Measurements from ENCODE around the gene NR2F6.

Gene NR2F6

DNA sequence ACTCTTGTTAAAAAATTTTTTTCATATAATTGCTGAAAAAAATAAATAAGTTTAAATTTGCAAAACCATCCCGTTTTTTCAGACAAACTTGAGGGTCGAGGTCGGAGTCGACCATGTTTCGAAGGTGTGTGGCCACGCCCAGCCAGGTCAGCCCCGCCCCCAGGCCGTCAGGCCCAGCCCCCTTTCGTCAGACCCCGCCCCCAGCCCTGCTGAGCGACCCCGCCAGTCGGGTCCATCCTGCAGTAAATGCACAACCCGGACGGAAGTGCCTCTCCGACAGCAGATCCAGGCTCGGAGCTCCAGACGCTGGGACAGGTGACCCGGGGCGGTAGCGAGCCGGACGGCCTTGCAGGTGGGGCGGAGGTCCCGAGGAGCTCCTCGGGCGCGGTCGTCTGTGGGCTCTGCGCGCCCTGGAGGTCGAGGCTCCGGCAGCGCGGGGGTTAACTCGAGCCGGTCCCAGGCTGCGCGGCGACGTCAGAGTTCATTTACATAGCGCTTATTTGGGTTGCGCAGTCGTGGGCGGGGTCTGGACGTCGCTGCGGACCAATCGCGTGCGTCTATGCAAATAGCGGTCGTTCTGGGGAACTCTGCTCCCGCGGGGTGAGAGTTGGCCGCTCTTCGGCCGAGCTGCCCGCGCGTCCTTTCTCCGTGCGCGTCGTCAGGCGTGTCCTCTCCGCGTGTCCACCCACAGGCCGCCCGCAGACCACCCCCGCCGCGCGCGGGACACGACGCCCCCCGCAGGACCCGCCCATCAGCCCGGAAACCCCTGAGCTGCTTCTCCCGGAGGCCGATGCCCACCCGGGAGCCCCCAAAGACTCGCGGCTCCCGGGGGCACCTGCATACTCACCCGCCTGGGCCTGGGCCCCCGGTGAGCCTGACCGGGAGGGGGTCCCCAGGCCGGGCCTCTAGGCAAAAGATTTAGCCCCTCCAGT is 19.5 kb downstream of the NR2F6 start, which contains the start of gene OCEL1:
Gene OCEL1 (plus strand): TSS at position 225 of the 932 bp plus-strand sequence. CDS start 22 bp downstream, at position 247.
- TF ChIP-seq, protein P1, sequence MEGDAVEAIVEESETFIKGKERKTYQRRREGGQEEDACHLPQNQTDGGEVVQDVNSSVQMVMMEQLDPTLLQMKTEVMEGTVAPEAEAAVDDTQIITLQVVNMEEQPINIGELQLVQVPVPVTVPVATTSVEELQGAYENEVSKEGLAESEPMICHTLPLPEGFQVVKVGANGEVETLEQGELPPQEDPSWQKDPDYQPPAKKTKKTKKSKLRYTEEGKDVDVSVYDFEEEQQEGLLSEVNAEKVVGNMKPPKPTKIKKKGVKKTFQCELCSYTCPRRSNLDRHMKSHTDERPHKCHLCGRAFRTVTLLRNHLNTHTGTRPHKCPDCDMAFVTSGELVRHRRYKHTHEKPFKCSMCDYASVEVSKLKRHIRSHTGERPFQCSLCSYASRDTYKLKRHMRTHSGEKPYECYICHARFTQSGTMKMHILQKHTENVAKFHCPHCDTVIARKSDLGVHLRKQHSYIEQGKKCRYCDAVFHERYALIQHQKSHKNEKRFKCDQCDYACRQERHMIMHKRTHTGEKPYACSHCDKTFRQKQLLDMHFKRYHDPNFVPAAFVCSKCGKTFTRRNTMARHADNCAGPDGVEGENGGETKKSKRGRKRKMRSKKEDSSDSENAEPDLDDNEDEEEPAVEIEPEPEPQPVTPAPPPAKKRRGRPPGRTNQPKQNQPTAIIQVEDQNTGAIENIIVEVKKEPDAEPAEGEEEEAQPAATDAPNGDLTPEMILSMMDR (IDR thresholded peaks at IDR 0.05; ENCODE audit: low read length), result no peak
- TF ChIP-seq EZH2 (optimal IDR thresholded peaks at IDR 0.05; ENCODE audit: low read depth, low read length) (no peak), EZH2phosphoT487 (IDR thresholded peaks at IDR 0.05; ENCODE audit: low read length) (no peak)
- Histone ChIP-seq H3K4me3 (ENCODE audit: low read length) (peak within 1 kb of the TSS; percentile 73), H3K27me3 (replicated peaks; ENCODE audit: insufficient read depth, low read length) (no peaks in the 10 kb centered on the region; the same call in 1 of the 2 replicates), H3K9me2 (replicated peaks; ENCODE audit: insufficient read depth, low read length) (no peaks in the 10 kb centered on the region), H2AFZ (ENCODE audit: low read length) (peak within 1 kb of the TSS; percentile 87), H3K36me3 (replicated peaks; ENCODE audit: insufficient read depth, low read length) (no peaks in the 10 kb centered on the region), H3K4me1 (ENCODE audit: low read length) (peaks cover 4% of the 10 kb centered on the region; the same call in 1 of the 2 replicates), H3K9ac (ENCODE audit: low read length) (peak within 1 kb of the TSS; percentile 64; the same call in 1 of the 2 replicates), H3F3A (ENCODE audit: insufficient read depth, low read length) (no peaks in the 10 kb centered on the region), H3K9me3 (replicated peaks; ENCODE audit: insufficient read depth, low read length) (no peaks in the 10 kb centered on the region), H3K27ac (ENCODE audit: low read length) (peak within 1 kb of the TSS; percentile 76; the same call in 1 of the 2 replicates), H4K20me1 (ENCODE audit: insufficient read depth, low read length) (no peaks in the 10 kb centered on the region), H3K79me2 (ENCODE audit: low read length) (no peaks in the 10 kb centered on the region), H3K4me2 (ENCODE audit: low read depth, low read length) (peak within 1 kb of the TSS; percentile 86)
- peak; percentile 98 for DNase-seq

DNA sequence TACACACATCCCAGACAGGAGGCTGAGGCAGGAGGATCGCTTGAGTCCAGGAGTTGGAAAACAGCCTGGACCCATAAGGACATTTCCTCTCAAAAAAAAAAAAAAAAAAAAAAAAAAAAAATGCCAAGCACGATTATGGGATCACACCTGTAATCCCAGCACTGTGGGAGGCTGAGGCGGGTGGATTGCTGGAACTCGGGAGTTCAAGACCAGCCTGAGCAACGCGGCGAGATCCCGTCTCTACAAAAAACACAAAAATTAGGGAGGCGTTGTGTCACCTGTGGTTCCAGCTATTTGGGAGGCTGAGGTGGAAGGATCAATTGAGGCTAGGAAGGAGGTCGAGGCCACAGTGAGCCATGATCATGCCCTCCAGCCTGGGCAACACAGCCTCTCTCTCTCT is 20.7 kb downstream of the NR2F6 start:
- H2AFZ ChIP-seq (ENCODE audit: low read length), result no peak overlapping the region
- no peaks in the 10 kb centered on the region for H3K9me2 ChIP-seq (replicated peaks; ENCODE audit: insufficient read depth, low read length)
- H3K36me3 ChIP-seq (replicated peaks; ENCODE audit: insufficient read depth, low read length), result no peaks in the 10 kb centered on the region
- no peaks in the 10 kb centered on the region for H4K20me1 ChIP-seq (ENCODE audit: insufficient read depth, low read length)
- no peak overlapping the region for H3K4me3 ChIP-seq (ENCODE audit: low read length)
- no peaks in the 10 kb centered on the region for H3F3A ChIP-seq (ENCODE audit: insufficient read depth, low read length)
- H3K4me2 ChIP-seq (ENCODE audit: low read depth, low read length), result no peak overlapping the region
- no peaks in the 10 kb centered on the region for H3K9me3 ChIP-seq (replicated peaks; ENCODE audit: insufficient read depth, low read length)
- peaks cover 4% of the 10 kb centered on the region; the same call in 1 of the 2 replicates for H3K4me1 ChIP-seq (ENCODE audit: low read length)
- no peaks in the 10 kb centered on the region; the same call in 1 of the 2 replicates for H3K27me3 ChIP-seq (replicated peaks; ENCODE audit: insufficient read depth, low read length)
- no peak for DNase-seq
- no peak for TF ChIP-seq EZH2phosphoT487 (IDR thresholded peaks at IDR 0.05; ENCODE audit: low read length)
- TF ChIP-seq, protein P1 (IDR thresholded peaks at IDR 0.05; ENCODE audit: low read length), result no peak
- TF ChIP-seq EZH2 (optimal IDR thresholded peaks at IDR 0.05; ENCODE audit: low read depth, low read length), result no peak
- no peaks in the 10 kb centered on the region for H3K79me2 ChIP-seq (ENCODE audit: low read length)
- no peak overlapping the region for H3K9ac ChIP-seq (ENCODE audit: low read length)
- H3K27ac ChIP-seq (ENCODE audit: low read length), result no peak overlapping the region

DNA sequence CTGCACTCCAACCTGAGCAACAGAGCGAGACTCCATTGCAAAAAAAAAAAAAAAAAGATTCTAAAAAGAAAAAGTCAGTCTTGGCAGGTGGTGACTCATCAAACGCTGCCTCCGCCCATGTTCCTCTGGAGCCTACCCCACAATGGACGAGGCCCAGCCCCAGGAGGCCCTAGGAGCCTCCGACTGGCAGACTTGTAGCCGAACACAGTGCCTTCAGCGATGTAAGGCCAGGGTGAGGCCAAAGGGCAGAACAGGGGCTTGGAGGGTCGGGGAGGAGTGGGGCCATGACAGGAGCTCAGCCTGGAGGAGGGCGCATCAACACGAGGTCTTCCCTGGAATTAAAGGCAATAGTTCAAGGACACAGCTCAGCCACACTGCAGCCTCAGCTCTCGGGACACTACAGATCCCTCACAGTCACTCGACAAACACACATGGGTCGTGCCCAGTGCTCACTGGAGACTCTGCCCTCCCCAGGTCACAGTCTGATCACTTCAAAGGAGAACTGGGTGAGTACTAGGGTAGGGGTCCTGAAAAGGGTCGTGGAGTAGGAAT is 25.4 kb downstream of the NR2F6 start:
- no peak for DNase-seq
- Histone ChIP-seq H2AFZ (ENCODE audit: low read length) (no peak overlapping the region), H3F3A (ENCODE audit: insufficient read depth, low read length) (peaks cover 7% of the 10 kb centered on the region; the same call in 1 of the 2 replicates), H3K4me1 (ENCODE audit: low read length) (peaks cover 4% of the 10 kb centered on the region; the same call in 1 of the 2 replicates), H3K9me2 (replicated peaks; ENCODE audit: insufficient read depth, low read length) (no peaks in the 10 kb centered on the region), H3K79me2 (ENCODE audit: low read length) (0 out of 2 replicates have a peak, but pooled peaks cover 3% of the 10 kb centered on the region), H3K9ac (ENCODE audit: low read length) (no peak overlapping the region), H3K4me3 (ENCODE audit: low read length) (no peak overlapping the region), H3K36me3 (replicated peaks; ENCODE audit: insufficient read depth, low read length) (no peaks in the 10 kb centered on the region), H3K27me3 (replicated peaks; ENCODE audit: insufficient read depth, low read length) (no peaks in the 10 kb centered on the region; the same call in 1 of the 2 replicates), H3K27ac (ENCODE audit: low read length) (no peak overlapping the region), H3K9me3 (replicated peaks; ENCODE audit: insufficient read depth, low read length) (no peaks in the 10 kb centered on the region), H4K20me1 (ENCODE audit: insufficient read depth, low read length) (no peaks in the 10 kb centered on the region), H3K4me2 (ENCODE audit: low read depth, low read length) (no peak overlapping the region)
- no peak for TF ChIP-seq EZH2 (optimal IDR thresholded peaks at IDR 0.05; ENCODE audit: low read depth, low read length)
- TF ChIP-seq, protein P1 (IDR thresholded peaks at IDR 0.05; ENCODE audit: low read length), result no peak
- TF ChIP-seq EZH2phosphoT487 (IDR thresholded peaks at IDR 0.05; ENCODE audit: low read length), result no peak

Measured in MM.1S (cell line).